ENCODE data around the gene DHX9. TPM values are rescaled to one million over a fixed set of nuclear protein-coding genes. Genes with fewer than 3 reads are reported as not detected.

Gene DHX9
- total RNA-seq: 10 to 100 TPM; 67.4 to 89.0 TPM
- long read RNA-seq, full-length matches to known transcripts: 37 of 52 reads
- long read RNA-seq, partial matches to known transcripts: 11 of 52 reads
- long read RNA-seq, other reads (novel, unspliced or antisense): 4 of 52 reads

GRCh38 chr1:182839209-182840066 lies at the start of gene DHX9:
Gene DHX9 (plus strand): TSS chr1:182839347. CDS start chr1:182842567, 3,220 bp downstream.
- intact Hi-C loops (cut with DNase I): no loop called here

DNA sequence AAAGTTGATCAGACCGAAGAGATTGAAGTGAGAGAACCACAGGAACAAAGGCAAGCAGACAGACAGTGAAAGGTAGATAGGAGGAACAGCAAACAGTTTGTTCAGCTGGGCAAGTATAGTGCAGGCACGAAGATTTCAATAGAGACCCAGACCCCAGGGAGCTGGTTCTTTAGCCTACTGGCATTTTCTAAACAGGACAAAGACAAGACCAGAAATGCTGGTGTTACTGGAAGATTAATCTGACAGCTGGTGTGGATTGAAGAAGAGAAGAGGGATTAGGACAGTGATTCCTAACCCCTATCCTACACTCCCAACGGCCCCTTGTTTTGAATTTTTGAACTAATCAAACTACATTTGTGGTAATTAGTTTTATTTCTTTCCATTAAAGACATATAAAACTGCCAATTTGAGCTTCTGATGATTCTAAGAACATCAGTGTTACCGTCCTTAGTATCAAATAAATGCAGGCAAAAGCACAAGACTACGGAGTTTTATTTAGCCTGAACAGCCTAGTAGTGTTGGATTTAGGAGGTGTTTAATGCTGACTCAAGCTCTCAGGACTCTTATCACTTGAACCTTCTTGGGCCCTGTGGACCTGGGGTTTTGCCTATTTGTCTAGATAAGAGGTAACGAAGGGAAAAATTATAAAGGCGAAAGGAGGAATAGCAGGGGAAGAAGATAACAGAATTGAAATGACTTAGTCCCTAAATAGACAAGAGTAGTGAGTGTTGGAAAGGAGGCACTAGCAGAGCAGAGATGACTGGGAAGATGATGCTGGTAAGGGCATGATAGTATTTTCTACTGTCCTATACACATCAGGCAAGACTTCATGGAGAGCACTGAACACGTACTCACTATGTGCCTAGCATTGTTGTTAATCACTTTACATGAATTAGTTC lies 47.6 kb upstream of the DHX9 start:
- ATAC-seq: no peak
- DNase-seq: no peak
- intact Hi-C loops (cut with DNase I): no loop called here

More at GRCh38 chr1:182839209-182840066, at the start of gene DHX9:
- peak; percentile 93 to 94 for ATAC-seq
- DNase-seq: peak; percentile 96

DNA sequence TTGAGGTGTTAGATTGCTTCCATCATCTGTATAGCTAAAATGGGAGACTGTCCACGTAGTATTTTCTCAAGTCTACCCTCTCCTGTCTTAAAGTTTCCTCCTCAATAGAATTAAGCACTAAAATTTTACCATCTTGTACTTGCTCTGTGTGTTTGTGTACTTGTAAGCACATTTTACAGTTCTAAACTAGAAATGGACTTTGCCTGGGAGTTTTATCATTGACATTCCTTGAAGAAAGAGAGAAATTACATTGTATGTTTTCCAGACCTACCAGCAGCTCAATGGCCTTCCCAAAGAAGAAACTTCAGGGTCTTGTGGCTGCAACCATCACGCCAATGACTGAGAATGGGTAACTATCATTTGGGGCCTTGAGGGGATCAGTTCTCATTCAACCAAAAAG lies 45.1 kb upstream of the DHX9 start:
- DNase-seq (no peak), ATAC-seq (no peak)
- intact Hi-C loops (cut with DNase I): no loop called here

GRCh38 chr1:182794676-182795201 lies 44.4 kb upstream of the DHX9 start:
- ATAC-seq: no peak
- no peak for DNase-seq
- intact Hi-C loops (cut with DNase I): no loop called here

DNA sequence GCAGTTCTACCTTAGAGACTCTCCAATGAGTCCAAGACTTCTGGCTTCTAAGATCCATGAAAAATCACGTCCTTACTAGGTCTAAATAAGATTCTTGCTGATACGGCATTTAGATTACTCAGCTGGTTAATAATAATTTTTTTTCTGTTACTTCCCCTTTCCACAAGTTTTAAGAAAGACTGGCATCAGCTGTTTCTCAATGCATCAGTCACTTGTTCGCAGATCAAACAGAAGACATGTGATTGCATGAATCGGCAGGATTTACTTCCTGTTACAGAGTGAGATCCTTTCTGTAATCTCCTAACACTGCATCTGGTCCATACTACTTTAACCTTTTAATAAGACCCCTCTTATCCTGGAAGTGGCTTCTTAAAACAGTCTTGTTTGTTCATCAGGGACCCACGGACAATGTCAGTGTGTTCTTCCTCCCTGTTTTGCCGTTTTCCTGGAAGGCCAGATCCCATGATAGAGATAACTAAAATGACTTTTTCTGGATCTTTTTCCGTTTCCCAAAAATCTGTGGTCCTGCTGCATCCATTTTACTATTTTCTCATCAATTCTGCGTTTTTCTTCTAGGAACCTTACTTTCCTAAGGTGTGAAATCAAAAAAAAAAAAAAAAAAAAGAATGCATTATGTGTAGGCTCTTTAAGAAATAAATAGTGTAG lies 43.5 kb upstream of the DHX9 start:
- DNase-seq: no peak
- peak; percentile 47 to 59 for ATAC-seq
- intact Hi-C loops (cut with DNase I): no loop called here

DNA sequence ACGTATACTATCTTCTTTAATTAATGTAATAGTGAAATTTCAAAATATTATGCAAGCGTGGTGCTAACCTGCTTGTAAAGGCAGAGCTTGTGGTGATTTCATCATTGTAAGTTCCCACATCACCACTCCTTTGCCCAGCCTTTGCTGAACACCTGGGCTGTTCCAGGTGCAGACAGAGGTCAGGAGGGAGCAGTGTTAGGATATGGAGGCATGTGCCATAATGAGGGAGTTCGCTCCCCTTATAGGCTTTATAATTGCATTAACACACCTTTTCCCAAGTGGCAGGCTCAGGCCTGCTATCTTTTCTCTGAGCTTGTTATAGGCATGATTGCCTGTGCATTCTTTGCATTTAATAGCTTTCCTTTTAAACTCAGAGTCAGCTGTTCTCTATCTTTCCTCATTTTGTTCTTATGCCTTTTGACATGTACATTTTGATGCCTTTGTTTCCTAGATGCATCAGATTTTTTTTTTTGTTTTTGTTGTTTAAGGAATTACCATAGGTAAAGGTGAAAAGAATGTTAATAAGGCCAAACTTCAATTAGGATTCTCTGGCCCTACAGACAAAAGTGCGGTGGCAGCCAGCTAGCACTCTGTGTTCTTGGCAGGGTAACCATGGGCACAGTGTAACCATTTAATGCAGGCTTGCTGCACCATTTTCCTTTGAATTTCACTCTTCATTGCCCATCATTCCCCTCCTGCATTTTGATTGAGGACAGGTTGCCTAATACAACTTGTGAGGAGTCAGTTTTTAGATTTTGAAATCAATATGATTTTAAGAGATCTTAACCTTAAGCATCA lies 36.9 kb upstream of the DHX9 start:
- intact Hi-C loops (cut with DNase I): no loop called here
- DNase-seq: no peak
- no peak for ATAC-seq

- intact Hi-C loops (cut with DNase I): no loop called here
- no peak for DNase-seq
- ATAC-seq: no peak
Observed at GRCh38 chr1:182803846-182804245, 35.3 kb upstream of the DHX9 start.

DNA sequence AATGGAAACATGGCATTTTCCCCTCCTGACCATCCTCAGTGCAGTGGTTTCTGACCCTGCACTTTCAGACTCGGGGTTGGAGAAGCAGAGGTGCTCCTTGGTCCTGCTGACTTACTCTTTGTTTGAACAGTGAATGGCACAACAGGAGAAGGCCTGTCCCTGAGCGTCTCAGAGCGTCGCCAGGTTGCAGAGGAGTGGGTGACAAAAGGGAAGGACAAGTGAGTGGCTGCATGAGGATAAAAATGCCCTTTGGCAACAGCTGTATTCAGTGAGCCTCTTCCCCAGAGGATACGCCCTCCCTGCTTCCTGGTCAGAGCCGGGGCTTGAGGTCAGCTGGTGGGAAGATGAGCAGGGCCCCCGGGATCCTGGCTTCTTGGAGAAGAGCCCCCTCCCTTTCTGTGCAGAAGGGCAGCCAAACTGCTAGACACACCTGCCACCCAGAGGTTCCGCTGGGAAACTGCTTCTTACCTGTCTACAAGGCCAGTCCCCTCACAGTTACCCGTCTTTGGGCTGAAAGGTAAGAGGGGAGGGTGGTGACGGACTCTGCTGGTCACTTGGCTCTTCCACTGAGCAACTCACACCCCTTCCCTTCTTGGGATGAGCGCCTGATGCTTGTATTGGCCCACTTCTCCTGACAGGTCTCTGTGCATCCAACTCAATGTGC lies 33.0 kb upstream of the DHX9 start:
- no peak for DNase-seq
- intact Hi-C loops (cut with DNase I): no loop called here
- no peak for ATAC-seq

DNA sequence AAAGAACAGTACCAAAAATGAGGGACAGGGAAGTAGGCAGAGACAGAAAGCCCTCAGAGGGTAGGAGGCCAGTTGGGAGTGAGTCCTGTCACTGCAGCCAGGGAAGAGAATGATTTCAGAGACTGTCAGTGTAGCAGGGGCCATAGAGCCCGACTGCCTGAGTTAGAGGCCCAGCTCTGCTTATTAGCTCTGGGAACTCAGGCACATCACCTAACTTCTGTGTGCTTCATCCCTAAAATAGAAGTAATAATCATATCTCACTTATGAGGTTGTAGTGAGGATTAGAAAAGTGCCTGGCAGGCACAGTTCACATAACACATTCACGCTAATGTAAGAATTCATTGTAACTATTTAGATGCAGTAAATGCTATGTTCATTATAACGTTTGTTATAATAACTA lies 31.2 kb upstream of the DHX9 start:
- intact Hi-C loops (cut with DNase I): no loop called here
- ATAC-seq (peak in 1 of 2 donors; percentile 33), DNase-seq (no peak)

GRCh38 chr1:182809414-182809957 lies 29.7 kb upstream of the DHX9 start:
- intact Hi-C loops (cut with DNase I): no loop called here
- no peak for ATAC-seq

DNA sequence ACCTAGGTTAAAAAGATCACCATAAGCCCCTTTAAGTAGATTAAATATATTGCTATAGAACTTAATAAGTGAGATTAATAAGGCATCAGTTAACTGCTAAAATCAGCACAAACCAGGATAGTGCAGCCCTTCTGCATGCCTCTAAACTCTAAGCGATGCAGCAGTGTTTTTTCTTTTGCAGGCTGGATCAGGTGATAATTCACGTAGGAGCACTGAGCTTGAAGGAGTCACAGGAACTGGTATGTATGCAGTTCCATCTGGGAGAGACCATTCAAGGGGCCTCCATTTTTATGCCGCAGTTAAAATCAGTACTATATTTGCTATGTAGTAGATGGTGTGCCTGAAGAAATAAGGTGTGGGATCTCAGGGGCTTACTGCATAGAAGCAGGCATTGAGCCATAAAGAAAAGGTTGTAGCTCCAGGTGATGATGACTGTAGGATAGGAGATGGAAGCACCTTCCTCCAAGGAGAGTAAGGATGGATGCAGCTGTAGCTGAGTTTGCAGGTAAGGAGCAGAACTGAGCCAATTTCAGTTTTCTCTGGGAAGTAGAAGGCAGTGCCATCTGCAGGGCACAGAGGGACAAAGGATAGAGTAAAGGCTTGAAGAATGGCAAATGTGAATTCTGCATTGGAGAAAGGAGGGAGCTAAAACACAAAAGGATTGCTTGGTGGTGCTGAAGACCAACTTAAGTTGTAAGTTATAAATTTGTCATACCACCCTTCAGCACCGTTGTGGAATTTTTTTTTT lies 27.0 kb upstream of the DHX9 start:
- no peak for ATAC-seq
- intact Hi-C loops (cut with DNase I): no loop called here
- no peak for DNase-seq

More at GRCh38 chr1:182809414-182809957, 29.7 kb upstream of the DHX9 start:
- DNase-seq: no peak

- intact Hi-C loops (cut with DNase I): no loop called here
Observed at GRCh38 chr1:182816863-182817262, 22.3 kb upstream of the DHX9 start.

GRCh38 chr1:182817802-182818201 lies 21.3 kb upstream of the DHX9 start:
- ATAC-seq (no peak), DNase-seq (no peak)
- intact Hi-C loops (cut with DNase I): no loop called here

More at GRCh38 chr1:182816863-182817262, 22.3 kb upstream of the DHX9 start:
- ATAC-seq (no peak), DNase-seq (no peak)

- intact Hi-C loops (cut with DNase I): no loop called here
- DNase-seq (no peak), ATAC-seq (no peak)
Observed at GRCh38 chr1:182823220-182823619, 15.9 kb upstream of the DHX9 start.

GRCh38 chr1:182826892-182827291 lies 12.3 kb upstream of the DHX9 start:
- intact Hi-C loops (cut with DNase I): no loop called here

DNA sequence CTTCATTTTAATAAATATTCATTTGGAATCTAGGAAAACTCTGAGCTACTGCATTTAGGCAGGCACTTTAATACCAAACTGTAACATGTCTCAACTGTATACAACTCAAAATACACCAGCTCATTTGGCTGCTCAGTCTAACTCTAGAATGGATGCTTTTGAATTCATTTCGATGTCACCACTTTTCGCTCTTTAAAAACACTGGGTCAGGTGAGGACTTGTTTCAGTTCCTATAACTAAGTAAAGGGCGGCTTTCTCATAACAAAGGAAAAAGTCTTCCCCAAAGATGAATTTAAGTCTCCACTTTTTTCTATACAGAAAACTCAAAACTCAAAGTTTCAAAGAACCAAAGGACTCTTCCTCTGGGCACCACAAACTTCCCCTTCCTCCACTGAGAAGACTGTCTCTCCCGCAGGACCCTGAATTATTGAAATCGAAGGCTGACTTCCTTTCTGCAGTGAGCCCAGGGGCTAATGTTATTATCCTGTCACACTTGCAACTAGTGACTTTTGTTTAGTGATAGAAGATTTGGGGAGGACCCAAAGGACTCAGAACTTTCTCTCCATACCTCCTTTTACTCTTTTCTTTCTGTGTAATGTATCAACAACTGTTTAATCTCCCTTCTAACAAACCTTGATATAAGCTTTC lies 9.7 kb upstream of the DHX9 start:
- DNase-seq (no peak), ATAC-seq (no peak)
- intact Hi-C loops (cut with DNase I): no loop called here

More at GRCh38 chr1:182826892-182827291, 12.3 kb upstream of the DHX9 start:
- DNase-seq: no peak
- ATAC-seq: no peak

Data from left cardiac atrium (tissue), 4 donors.